Esophagus squamous epithelium (tissue), 5 donors: ENCODE data around the gene DBI. TPM values are rescaled to one million over a fixed set of nuclear protein-coding genes. Genes with fewer than 3 reads are reported as not detected.
"Not testable (repeated sequence)": the region's sequence is repeated elsewhere in the genome, so short reads cannot be mapped to it uniquely, and the experiment has no call there.

Experiments
- DNase-seq: peaks from one replicate; lab custom pipeline; 2025; lab: John Stamatoyannopoulos, UW
- H3K27ac ChIP-seq, 4 donors: fragments of 200-600 bp; sonication (generic); one replicate each; pipeline ENCODE4 v1.5.1; 2016 to 2019; ENCODE audit warnings: mild to moderate bottlenecking in 1 of 4
- H3K27me3 ChIP-seq, 4 donors: fragments of 200-600 bp; sonication (generic); 1 replicate in 3 of 4; 2 replicates in 1 of 4; pipeline versions ENCODE4 v1.5.1 to v1.6.0; 2017 to 2021; ENCODE audit warnings: antibody characterized with exemption in 1 of 4
- H3K36me3 ChIP-seq, 3 donors: fragments of 200-600 bp; sonication (generic); one replicate each; pipeline ENCODE4 v1.5.1; 2016 to 2019
- H3K4me1 ChIP-seq, 3 donors: fragments of 200-600 bp; sonication (generic); one replicate each; pipeline ENCODE4 v1.5.1; 2017 to 2019
- H3K4me3 ChIP-seq, 4 donors: fragments of 200-600 bp; sonication (generic); 1 replicate in 3 of 4; 2 replicates in 1 of 4; pipeline ENCODE4 v1.5.1; 2016 to 2019; ENCODE audit warnings: mild to moderate bottlenecking in 2 of 4, moderate library complexity in 1 of 4
- H3K9me3 ChIP-seq, 3 donors: fragments of 200-600 bp; sonication (generic); one replicate each; pipeline ENCODE4 v1.5.1; 2016 to 2019
- CTCF ChIP-seq, 6 experiments: fragments of 450-650 bp in 4 of 6; fragments of 200-600 bp in 2 of 6; sonication (generic) in 2 of 6; IDR thresholded peaks; one replicate each; pipeline ENCODE4 v1.5.1; 2016 to 2019; ENCODE audit warnings: antibody characterized with exemption in 6 of 6, mild to moderate bottlenecking in 4 of 6, moderate library complexity in 4 of 6
- POLR2A ChIP-seq, 4 donors: fragments of 450-650 bp; IDR thresholded peaks; one replicate each; pipeline ENCODE4 v1.6.1; 2017; ENCODE audit warnings: antibody characterized with exemption in 4 of 4, mild to moderate bottlenecking in 4 of 4, moderate library complexity in 3 of 4
- WGBS, 2 donors: methylation state at CpG; one replicate each; pipeline ENCODE4 v1.1.5; 2018; 5-methylcytosine and 5-hydroxymethylcytosine counted together
- intact Hi-C: fragments of 100-400 bp; cut with DNase I; formaldehyde crosslinking; loops from one replicate; pipeline ENCODE4 v1.15.0; 2022
- total RNA-seq, 4 donors: library from RNA; depleted of rRNA; stranded (reverse); fragments of >200 nt; gene quantifications; one replicate each; pipeline ENCODE4 v1.1.0, GENCODE V29; 2016
- donor health status: DM: yes; HTN: yes; CAD: no.

Gene DBI
- total RNA-seq, 4 donors from 2014 or later, result 389 to 692 (median 411) TPM

GRCh38 chr2:119369845-119370244, 3.1 kb downstream of the DBI start:
- H3K27me3 ChIP-seq, result no peaks in the 10 kb centered on the region
- H3K4me3 ChIP-seq, result no peak overlapping the region
- peaks cover 36 to 67% (median 46%) of the 10 kb centered on the region in 3 donors for H3K36me3 ChIP-seq
- intact Hi-C loops, result no loop called here
- H3K4me1 ChIP-seq, result peaks cover 21 to 38% (median 23%) of the 10 kb centered on the region in 3 donors
- TF ChIP-seq POLR2A (IDR thresholded peaks at IDR 0.05) (no peak), CTCF (IDR thresholded peaks at IDR 0.05) (no peak)
- no peak for DNase-seq
- peaks cover 0 to 19% (median 0%) of the 10 kb centered on the region in 3 donors for H3K9me3 ChIP-seq
- WGBS, 2 donors, result 75 to 92% methylated on average over 3 to 5 of the region's 6 CpGs
- H3K27ac ChIP-seq, result no peak overlapping the region

GRCh38 chr2:119371111-119371510, 4.3 kb downstream of the DBI start:
- peaks cover 36 to 67% (median 46%) of the 10 kb centered on the region in 3 donors for H3K36me3 ChIP-seq
- no peaks in the 10 kb centered on the region for H3K27me3 ChIP-seq
- H3K9me3 ChIP-seq, result peaks cover 0 to 19% (median 0%) of the 10 kb centered on the region in 3 donors
- H3K27ac ChIP-seq, result no peak overlapping the region
- no peak overlapping the region for H3K4me3 ChIP-seq
- intact Hi-C loops, result no loop called here
- TF ChIP-seq CTCF (IDR thresholded peaks at IDR 0.05), result no peak
- no peak for TF ChIP-seq POLR2A (IDR thresholded peaks at IDR 0.05)
- WGBS, 2 donors, result 90 to 91% methylated on average over 4 to 5 of the region's 6 CpGs
- peaks cover 12 to 26% (median 14%) of the 10 kb centered on the region in 3 donors for H3K4me1 ChIP-seq
- DNase-seq, result no peak

- intact Hi-C loops, result no loop called here
- H3K4me1 ChIP-seq, result peaks cover 8 to 20% (median 9%) of the 10 kb centered on the region in 3 donors
- H3K27me3 ChIP-seq, result no peaks in the 10 kb centered on the region
- H3K9me3 ChIP-seq, result peaks cover 0 to 19% (median 0%) of the 10 kb centered on the region in 3 donors
- WGBS, 2 donors, result 94 to 100% methylated on average over 3 to 7 of the region's 7 CpGs
- H3K4me3 ChIP-seq, result no peak overlapping the region
- H3K27ac ChIP-seq, result no peak overlapping the region
- peaks cover 36 to 67% (median 46%) of the 10 kb centered on the region in 3 donors for H3K36me3 ChIP-seq
- TF ChIP-seq CTCF (IDR thresholded peaks at IDR 0.05) (no peak), POLR2A (IDR thresholded peaks at IDR 0.05) (no peak)
- no peak for DNase-seq
Observed at GRCh38 chr2:119372778-119373568, 6.2 kb downstream of the DBI start.

GRCh38 chr2:119373907-119374745, 7.3 kb downstream of the DBI start:
- H3K27ac ChIP-seq, H3K27me3 ChIP-seq, H3K4me3 ChIP-seq, DNase-seq, H3K4me1 ChIP-seq, intact Hi-C loops: not testable (repeated sequence)
- H3K9me3 ChIP-seq, result peaks cover 0 to 19% (median 0%) of the 10 kb centered on the region in 3 donors
- peaks cover 31 to 56% (median 38%) of the 10 kb centered on the region in 3 donors for H3K36me3 ChIP-seq
- 93 to 94% methylated on average over 5 of the region's 5 CpGs for WGBS, 2 donors

GRCh38 chr2:119376406-119376805, 9.6 kb downstream of the DBI start:
- H3K4me1 ChIP-seq, DNase-seq, intact Hi-C loops, H3K4me3 ChIP-seq, H3K27me3 ChIP-seq, H3K27ac ChIP-seq: not testable (repeated sequence)
- Histone ChIP-seq H3K36me3 (peaks cover 22 to 33% (median 22%) of the 10 kb centered on the region in 3 donors), H3K9me3 (peaks cover 0 to 19% (median 0%) of the 10 kb centered on the region in 3 donors)
- whole genome bisulfite sequencing, 2 donors, result 85 to 98% methylated on average over 5 to 6 of the region's 6 CpGs
